ENCODE measurements around the gene PMM2. TPM values are rescaled to one million over a fixed set of nuclear protein-coding genes. Genes with fewer than 3 reads are reported as not detected.
"Not testable (repeated sequence)": the region's sequence is repeated elsewhere in the genome, so short reads cannot be mapped to it uniquely, and the experiment has no call there.

The PMM2 gene
- 35.0 and 53.0 TPM in 2 replicates for total RNA-seq

- DNase-seq (ENCODE audit: extremely low read depth, low read depth, low spot score) = peak; percentile 60
Observed at GRCh38 chr16:8797364-8798173, at the start of gene PMM2, which contains the start of gene TMEM186. Gene PMM2 (plus strand): TSS chr16:8797839. CDS start chr16:8797883, 44 bp downstream. Gene TMEM186 (minus strand): TSS chr16:8797639. CDS start chr16:8797614, 25 bp downstream.

GRCh38 chr16:8748944-8749343 lies 48.7 kb upstream of the PMM2 start:
- DNase-seq (ENCODE audit: extremely low read depth, low read depth, low spot score) = not testable (repeated sequence)

GRCh38 chr16:8751481-8752311 lies 45.9 kb upstream of the PMM2 start:
- no peak for DNase-seq (ENCODE audit: extremely low read depth, low read depth, low spot score)

GRCh38 chr16:8752706-8753105 lies 44.9 kb upstream of the PMM2 start:
- no peak for DNase-seq (ENCODE audit: extremely low read depth, low read depth, low spot score)

- DNase-seq (ENCODE audit: extremely low read depth, low read depth, low spot score) = no peak
Observed at GRCh38 chr16:8753416-8754054, 44.1 kb upstream of the PMM2 start.

- no peak for DNase-seq (ENCODE audit: extremely low read depth, low read depth, low spot score)
Observed at GRCh38 chr16:8756755-8757154, 40.9 kb upstream of the PMM2 start.

GRCh38 chr16:8758022-8758421 lies 39.6 kb upstream of the PMM2 start:
- no peak for DNase-seq (ENCODE audit: extremely low read depth, low read depth, low spot score)

- DNase-seq (ENCODE audit: extremely low read depth, low read depth, low spot score) = no peak
Observed at GRCh38 chr16:8760021-8760420, 37.6 kb upstream of the PMM2 start.

- DNase-seq (ENCODE audit: extremely low read depth, low read depth, low spot score) = no peak
Observed at GRCh38 chr16:8761078-8761477, 36.6 kb upstream of the PMM2 start.

- no peak for DNase-seq (ENCODE audit: extremely low read depth, low read depth, low spot score)
Observed at GRCh38 chr16:8762254-8762653, 35.4 kb upstream of the PMM2 start.

GRCh38 chr16:8763083-8763482 lies 34.6 kb upstream of the PMM2 start:
- DNase-seq (ENCODE audit: extremely low read depth, low read depth, low spot score) = no peak

- no peak for DNase-seq (ENCODE audit: extremely low read depth, low read depth, low spot score)
Observed at GRCh38 chr16:8763899-8764298, 33.7 kb upstream of the PMM2 start.

GRCh38 chr16:8764525-8765250 lies 33.0 kb upstream of the PMM2 start:
- DNase-seq (ENCODE audit: extremely low read depth, low read depth, low spot score) = no peak

GRCh38 chr16:8767176-8767575 lies 30.5 kb upstream of the PMM2 start:
- DNase-seq (ENCODE audit: extremely low read depth, low read depth, low spot score) = no peak

- no peak for DNase-seq (ENCODE audit: extremely low read depth, low read depth, low spot score)
Observed at GRCh38 chr16:8768283-8768682, 29.4 kb upstream of the PMM2 start.

- DNase-seq (ENCODE audit: extremely low read depth, low read depth, low spot score) = no peak
Observed at GRCh38 chr16:8768692-8769091, 28.9 kb upstream of the PMM2 start.

- no peak for DNase-seq (ENCODE audit: extremely low read depth, low read depth, low spot score)
Observed at GRCh38 chr16:8773537-8773936, 24.1 kb upstream of the PMM2 start.

- no peak for DNase-seq (ENCODE audit: extremely low read depth, low read depth, low spot score)
Observed at GRCh38 chr16:8774208-8774607, 23.4 kb upstream of the PMM2 start.

- no peak for DNase-seq (ENCODE audit: extremely low read depth, low read depth, low spot score)
Observed at GRCh38 chr16:8775359-8775758, 22.3 kb upstream of the PMM2 start.

GRCh38 chr16:8776129-8776584 lies 21.5 kb upstream of the PMM2 start:
- DNase-seq (ENCODE audit: extremely low read depth, low read depth, low spot score) = no peak

- DNase-seq (ENCODE audit: extremely low read depth, low read depth, low spot score) = no peak
Observed at GRCh38 chr16:8777217-8777616, 20.4 kb upstream of the PMM2 start.
